ENCODE data around the gene MVB12A.

DNA sequence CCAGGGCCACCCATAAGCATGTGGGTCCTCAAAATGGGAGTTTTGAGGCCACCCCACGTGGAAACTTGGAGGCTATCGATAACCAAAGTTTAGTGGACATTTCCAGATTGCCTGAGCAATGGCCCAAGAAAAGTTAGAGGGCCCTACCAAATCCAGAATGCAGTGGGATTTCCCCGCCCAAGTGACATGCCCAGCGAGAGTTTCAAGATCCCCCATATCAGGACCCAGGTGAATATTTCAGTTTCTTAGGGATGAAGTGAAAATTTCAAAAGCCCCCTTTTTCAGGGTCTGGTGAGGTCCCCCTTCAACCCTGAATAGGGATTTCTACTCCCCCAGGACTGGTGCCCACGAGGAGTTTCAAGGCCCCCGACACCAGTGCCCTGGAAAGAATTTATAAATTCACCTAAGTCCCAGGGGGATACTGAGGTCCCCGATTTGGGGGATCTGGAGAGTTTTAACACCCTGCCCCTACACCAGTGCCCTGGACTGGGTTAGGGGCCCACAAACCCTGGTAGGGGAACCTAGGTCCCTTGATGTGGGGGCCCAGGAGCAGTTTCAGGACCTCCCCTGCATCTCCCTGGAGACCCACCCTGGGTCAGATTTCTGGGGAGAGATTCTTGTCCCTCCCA, 15.1 kb upstream of the MVB12A start:
- TF ChIP-seq, protein P1, sequence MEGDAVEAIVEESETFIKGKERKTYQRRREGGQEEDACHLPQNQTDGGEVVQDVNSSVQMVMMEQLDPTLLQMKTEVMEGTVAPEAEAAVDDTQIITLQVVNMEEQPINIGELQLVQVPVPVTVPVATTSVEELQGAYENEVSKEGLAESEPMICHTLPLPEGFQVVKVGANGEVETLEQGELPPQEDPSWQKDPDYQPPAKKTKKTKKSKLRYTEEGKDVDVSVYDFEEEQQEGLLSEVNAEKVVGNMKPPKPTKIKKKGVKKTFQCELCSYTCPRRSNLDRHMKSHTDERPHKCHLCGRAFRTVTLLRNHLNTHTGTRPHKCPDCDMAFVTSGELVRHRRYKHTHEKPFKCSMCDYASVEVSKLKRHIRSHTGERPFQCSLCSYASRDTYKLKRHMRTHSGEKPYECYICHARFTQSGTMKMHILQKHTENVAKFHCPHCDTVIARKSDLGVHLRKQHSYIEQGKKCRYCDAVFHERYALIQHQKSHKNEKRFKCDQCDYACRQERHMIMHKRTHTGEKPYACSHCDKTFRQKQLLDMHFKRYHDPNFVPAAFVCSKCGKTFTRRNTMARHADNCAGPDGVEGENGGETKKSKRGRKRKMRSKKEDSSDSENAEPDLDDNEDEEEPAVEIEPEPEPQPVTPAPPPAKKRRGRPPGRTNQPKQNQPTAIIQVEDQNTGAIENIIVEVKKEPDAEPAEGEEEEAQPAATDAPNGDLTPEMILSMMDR (IDR thresholded peaks at IDR 0.05), result no peak
- TF ChIP-seq POLR2A (IDR thresholded peaks at IDR 0.05), result no peak
